Endometrial microvascular endothelial cells (primary cell): ENCODE measurements around the gene FMN2. TPM values are rescaled to one million over a fixed set of nuclear protein-coding genes. Genes with fewer than 3 reads are reported as not detected.

Experiments
- in situ Hi-C: cut with HindIII; loops from 2 replicates; pipeline ENCODE4 v1.10.0; 2017; ENCODE audit warnings: low sequenced_read_pairs, low pct_unique_long_range_greater_than_20kb; ENCODE audit errors: inconsistent ontology term
- total RNA-seq: library from RNA; depleted of rRNA; stranded (reverse); fragments of >200 nt; gene quantifications from one replicate; pipeline ENCODE4 v1.2.3, GENCODE V29; 2015; ENCODE audit errors: inconsistent ontology term

FMN2 gene
- total RNA-seq, 1 donor from 2014 or later = 0.93 TPM

GRCh38 chr1:240094041-240094722, 2.5 kb downstream of the FMN2 start:
- in situ Hi-C loops = no loop called here

GRCh38 chr1:240096974-240097373, 5.3 kb downstream of the FMN2 start:
- in situ Hi-C loops = no loop called here

DNA sequence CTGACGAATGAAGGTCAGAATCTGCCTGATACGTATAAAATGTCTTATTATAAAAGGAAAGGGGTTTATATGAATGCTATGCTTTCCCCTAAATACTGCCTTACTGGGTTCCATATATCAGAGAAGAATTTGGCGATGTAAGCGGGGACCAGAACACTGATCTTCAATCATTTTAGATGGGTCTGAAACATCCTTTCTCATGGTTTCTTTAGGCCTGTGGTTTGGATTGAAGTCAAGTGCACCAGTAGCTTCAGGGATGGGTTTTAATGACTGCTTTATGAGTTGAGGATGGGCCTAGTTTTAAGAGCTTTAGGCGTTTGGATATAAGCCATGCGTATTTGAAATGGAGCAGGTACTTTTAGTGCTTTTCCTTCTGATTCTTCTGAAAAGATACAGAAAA, 6.9 kb downstream of the FMN2 start:
- in situ Hi-C loops = no loop called here

- in situ Hi-C loops = no loop called here
Measured at GRCh38 chr1:240099329-240099728, 7.6 kb downstream of the FMN2 start.

GRCh38 chr1:240099748-240100147, 8.1 kb downstream of the FMN2 start:
- in situ Hi-C loops = no loop called here

DNA sequence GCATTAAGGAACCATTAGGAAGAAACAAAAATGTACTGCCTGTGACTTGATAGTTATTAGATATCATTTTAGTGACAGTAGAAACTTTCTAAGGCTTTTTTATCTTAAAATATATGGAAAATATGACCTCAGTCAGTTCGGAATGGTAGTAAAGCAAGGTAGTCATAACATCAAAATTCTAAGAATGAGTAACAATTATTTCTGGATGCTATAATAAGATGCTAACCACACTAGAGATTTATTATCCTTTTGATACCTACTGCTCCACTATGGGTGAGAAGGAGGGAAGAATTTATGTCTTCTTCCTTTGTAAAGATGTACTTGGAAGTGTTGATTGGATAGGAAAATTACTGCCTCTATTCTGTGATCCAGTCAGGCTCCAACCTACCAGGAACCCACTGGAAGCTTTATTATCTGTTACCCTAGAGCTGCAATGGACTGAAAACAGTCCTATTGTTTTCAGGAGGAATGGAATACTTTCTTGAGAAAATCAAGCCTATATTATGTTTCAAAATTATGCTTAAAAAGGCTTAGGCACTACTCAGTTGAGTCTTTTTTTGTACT, 8.8 kb downstream of the FMN2 start:
- in situ Hi-C loops = no loop called here

GRCh38 chr1:240101306-240101705, 9.6 kb downstream of the FMN2 start:
- in situ Hi-C loops = no loop called here

DNA sequence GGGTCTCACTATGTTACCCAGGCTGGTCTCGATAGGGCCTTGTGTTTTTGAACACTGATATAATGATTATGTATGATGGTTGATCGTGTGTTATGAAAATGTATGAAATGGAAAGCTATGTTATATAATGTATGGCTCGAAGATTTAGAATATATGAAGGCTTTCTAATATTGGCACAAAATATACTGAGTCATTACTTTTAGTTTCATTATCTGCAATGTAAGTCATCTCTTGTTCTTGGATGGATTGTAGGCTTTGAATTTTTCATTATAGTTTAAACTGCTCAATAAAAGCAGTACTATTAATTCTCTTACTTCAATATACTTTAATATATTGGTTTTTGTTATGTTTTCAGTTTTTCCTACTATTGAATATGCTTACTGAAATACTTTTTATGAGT, 10.1 kb downstream of the FMN2 start:
- in situ Hi-C loops = no loop called here

DNA sequence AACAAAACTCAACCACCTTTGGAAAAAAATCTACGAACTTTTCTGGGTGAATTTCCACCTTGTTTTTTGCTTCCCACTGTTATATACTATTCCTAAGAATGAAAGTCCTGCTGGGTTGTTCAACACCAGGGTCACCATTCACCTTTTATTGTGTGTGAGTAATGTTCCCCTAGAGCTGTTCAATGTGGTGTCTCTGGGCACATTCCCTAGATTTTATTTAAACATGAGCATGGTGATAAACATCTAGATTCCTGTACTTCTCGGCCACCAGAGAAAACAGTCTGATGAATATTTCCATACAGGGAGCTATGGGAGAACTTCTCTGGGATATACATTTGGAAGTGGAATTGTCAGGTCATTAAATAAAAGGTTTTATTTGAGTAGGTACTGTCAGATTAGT, 13.0 kb downstream of the FMN2 start:
- in situ Hi-C loops = no loop called here

- in situ Hi-C loops = no loop called here
Measured at GRCh38 chr1:240107058-240107684, 15.5 kb downstream of the FMN2 start.

- in situ Hi-C loops = no loop called here
Measured at GRCh38 chr1:240109130-240109529, 17.4 kb downstream of the FMN2 start.

- in situ Hi-C loops = no loop called here
Measured at GRCh38 chr1:240109920-240110636, 18.4 kb downstream of the FMN2 start.

DNA sequence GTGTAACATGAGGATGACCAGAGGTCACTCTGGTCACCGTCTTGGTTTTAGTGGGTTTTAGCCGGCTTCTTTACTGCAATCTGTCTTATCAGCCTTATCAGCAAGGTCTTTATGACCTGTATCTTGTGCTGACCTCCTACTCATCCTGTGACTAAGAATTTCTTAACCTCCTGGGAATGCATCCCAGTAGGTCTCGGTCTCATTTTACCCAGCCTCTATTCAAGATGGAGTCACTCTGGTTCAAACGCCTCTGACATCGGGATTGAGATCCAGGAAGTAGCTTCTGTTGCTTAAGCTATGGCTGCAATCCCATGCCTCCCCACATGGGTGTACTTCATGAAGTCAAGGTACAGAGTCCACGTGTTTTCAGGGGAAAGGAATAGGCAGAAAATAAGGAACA, 19.9 kb downstream of the FMN2 start:
- in situ Hi-C loops = no loop called here

DNA sequence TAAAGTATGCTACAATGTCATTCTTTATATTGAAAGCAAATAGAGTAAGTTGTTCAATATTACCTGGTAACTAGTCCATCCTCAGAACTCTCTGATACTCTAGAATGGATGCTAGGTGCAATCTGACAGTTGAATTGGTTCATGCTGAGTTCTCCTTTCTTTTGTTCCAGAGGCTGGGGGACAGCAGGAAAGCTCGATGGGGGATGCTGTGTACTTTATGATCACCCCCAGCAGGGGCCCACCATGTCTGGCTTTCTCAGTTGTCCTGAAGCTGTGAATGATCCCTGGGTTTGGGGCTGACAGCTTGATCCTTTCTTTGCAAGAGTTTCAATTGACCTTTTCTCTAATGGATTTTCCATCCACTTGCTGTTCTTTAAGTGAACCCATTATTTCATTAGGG, 22.5 kb downstream of the FMN2 start:
- in situ Hi-C loops = no loop called here

DNA sequence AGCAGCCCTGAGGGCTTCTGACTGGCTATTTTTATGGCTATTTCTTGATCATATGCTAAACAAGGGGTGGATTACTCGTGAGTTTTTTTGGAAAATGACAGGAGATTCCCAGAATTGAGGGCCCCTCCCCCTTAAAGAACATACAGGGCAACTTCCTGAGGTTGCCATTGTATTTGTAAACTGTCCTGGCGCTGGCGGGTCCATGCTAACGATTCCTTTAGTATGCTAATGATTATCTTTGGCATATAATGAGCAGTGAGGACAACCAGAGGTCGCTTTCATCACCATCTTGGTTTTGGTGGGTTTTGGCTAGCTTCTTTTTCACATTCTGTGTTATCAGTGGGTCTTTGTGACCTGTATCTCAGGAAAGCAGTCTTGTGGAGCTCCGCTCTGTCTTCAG, 24.1 kb downstream of the FMN2 start:
- in situ Hi-C loops = no loop called here

DNA sequence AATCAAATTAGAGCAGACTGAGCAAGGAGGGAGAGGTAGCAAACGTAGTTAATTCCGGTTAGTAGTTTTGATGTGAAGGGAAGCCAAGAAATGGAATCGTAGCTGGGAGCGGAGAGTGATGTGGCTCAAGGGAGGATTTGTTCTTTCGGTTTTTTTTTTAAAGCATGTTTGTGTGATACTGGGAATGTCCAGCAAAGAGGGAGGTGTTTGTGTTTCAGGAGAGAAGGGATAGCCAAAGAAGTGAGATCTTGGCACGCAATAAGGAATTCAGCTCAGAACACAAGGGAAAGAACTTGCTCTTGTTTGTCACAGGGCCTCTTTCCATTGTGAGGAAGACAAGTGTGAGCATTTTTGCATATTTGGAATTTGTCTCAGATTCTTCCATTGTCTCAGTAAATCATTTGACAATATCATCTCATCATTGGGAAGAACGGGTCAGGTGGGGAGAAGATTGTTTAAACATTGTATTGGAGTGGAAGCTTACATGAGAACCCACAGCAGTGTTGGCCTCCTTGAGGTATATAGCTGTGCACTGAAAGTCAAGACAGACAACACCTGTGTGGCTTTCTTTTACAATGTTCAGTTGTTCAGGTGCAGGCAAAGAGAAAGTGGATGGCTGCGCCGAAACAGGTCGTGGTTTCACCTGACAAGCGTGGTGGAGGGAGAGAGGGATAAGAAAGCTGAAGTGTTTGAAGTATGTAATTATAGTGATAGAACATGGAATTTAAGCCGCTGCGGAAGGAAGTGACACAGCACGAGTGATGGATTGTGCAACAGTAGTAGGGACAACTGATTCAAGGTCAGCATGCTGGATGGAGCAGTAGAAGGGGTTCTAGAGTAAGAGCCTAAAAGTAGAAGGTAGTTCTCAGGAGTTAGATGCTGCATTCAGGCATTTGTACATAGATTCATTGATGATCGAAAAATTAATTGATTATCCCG, 25.4 kb downstream of the FMN2 start:
- in situ Hi-C loops = no loop called here

- in situ Hi-C loops = no loop called here
Measured at GRCh38 chr1:240117930-240118329, 26.2 kb downstream of the FMN2 start.

DNA sequence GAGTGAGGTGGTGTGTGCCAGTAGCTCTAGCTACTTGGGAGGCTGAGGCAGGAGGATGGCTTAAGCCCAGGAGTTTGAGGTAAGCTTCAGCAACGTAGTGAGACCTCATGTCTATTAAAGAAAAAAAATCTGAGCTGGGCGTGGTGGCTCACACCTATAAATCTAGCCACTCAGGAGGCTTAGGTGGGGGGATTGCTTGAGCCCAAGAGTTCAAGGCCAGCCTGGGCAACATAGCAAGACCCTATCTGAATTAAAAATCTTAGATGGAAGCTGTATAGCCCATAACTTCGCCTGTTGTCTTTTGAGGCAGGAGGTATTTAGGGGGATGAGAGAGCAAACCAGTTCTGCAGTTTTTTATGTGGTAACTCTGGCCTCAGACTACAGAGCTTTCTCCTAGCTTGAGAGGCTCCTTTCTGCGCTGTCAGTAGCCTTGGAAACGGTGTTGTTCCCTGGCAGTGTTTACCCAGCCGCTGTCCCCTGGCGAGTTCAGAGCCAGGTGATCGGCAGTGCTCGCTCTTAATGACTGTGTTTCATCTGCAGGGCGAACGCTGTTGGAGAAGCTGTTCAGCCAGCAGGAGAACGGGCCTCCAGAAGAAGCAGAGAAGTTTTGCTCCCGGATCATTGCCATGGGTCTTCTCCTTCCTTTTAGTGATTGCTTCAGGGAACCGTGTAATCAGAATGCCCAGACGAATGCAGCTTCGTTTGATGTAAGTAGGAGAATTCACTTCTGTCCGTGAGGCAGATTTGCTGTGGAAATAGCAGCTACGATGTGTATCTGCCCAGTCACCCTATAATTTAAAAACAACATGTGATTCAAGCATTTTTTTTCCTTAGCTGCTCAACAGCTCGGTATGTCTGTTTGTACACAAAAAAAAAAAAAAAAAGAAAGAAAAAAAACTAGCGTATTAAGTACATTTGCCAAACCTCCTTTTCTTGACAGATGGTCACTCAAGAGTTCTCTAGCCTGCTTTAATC, 31.2 kb downstream of the FMN2 start:
- in situ Hi-C loops = no loop called here
